Body of pancreas (tissue), 4 donors: Measurements from ENCODE around the gene TMEM208. TPM values are rescaled to one million over a fixed set of nuclear protein-coding genes. Genes with fewer than 3 reads are reported as not detected.

Experiments
- ATAC-seq: fragments of 150-250 bp; one replicate; pipeline ENCODE4 v1.9.1; 2016
- DNase-seq, 4 donors: peaks; one replicate each; pipeline ENCODE4 v3.0.0-alpha.2; 2019
- H3K27ac ChIP-seq, 4 donors: fragments of 200-600 bp; sonication (generic); 1 replicate in 3 of 4; 2 replicates in 1 of 4; pipeline versions ENCODE4 v1.5.1 to v1.6.1; 2016 to 2019; ENCODE audit warnings: mild to moderate bottlenecking in 1 of 4, mixed read lengths in 1 of 4, moderate library complexity in 1 of 4
- H3K27me3 ChIP-seq, 2 donors: fragments of 200-600 bp; sonication (generic); one replicate each; pipeline ENCODE4 v1.6.0; 2016; ENCODE audit warnings: mild to moderate bottlenecking in 1 of 2
- H3K36me3 ChIP-seq, 2 donors: fragments of 200-600 bp; sonication (generic); replicated peaks in 1 of 2; 2 replicates each; pipeline ENCODE4 v1.5.1; 2016; ENCODE audit warnings: low read depth in 2 of 2; ENCODE audit not compliant: insufficient read depth in 1 of 2
- H3K4me1 ChIP-seq: fragments of 200-600 bp; sonication (generic); one replicate; pipeline ENCODE4 v1.6.0; 2016
- H3K4me3 ChIP-seq, 2 donors: fragments of 200-600 bp; sonication (generic); 1 replicate in 1 of 2; 2 replicates in 1 of 2; pipeline ENCODE4 v1.5.1; 2016 to 2019
- H3K9me3 ChIP-seq, 3 donors: fragments of 200-600 bp; sonication (generic); 1 replicate in 2 of 3; 2 replicates in 1 of 3; pipeline ENCODE4 v1.5.1; 2016
- POLR2A ChIP-seq, 3 donors: fragments of 450-650 bp; IDR thresholded peaks; one replicate each; pipeline ENCODE4 v1.6.1; 2016; ENCODE audit warnings: antibody characterized with exemption in 3 of 3, mild to moderate bottlenecking in 2 of 3
- WGBS, 2 donors: methylation state at CpG; one replicate each; pipeline ENCODE4 v1.1.5; 2017; 5-methylcytosine and 5-hydroxymethylcytosine counted together
- intact Hi-C: fragments of 100-400 bp; cut with DNase I; formaldehyde crosslinking; loops from one replicate; pipeline ENCODE4 v1.15.1; 2023
- total RNA-seq, 2 donors: library from RNA; depleted of rRNA; stranded (reverse); fragments of >200 nt; gene quantifications; one replicate each; pipeline ENCODE4 v1.1.0, GENCODE V29; 2016
- TF ChIP-seq, protein P1 (sequence below), 7 experiments: fragments of 450-650 bp in 4 of 7; fragments of 200-600 bp in 3 of 7; sonication (generic) in 3 of 7; IDR thresholded peaks; one replicate each; pipeline ENCODE4 v1.5.1; 2016 to 2019; ENCODE audit warnings: antibody characterized with exemption in 7 of 7

Gene TMEM208
- total RNA-seq, 2 donors from 2014 or later: 35.8 to 48.1 TPM

DNA sequence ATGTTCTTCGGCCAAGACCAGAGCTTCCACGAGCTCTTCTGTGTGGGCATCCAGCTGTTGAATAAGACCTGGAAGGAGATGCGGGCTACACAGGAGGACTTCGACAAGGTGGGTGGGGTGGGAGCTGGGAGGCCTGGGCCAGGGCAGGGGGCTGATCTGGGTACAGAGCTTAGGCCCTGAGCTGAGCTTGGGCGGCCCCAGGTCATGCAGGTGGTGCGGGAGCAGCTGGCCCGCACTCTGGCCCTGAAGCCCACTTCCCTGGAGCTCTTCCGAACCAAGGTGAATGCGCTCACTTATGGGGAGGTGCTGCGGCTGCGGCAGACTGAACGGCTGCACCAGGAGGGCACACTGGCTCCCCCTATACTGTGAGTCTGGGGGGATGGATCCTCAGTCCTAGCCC lies 24.5 kb upstream of the TMEM208 start:
- ATAC-seq (no peak), DNase-seq (no peak)
- Histone ChIP-seq H3K4me3 (no peak overlapping the region), H3K36me3 (peaks cover 16 to 32% of the 10 kb centered on the region in 2 donors), H3K4me1 (peaks cover 28% of the 10 kb centered on the region), H3K9me3 (no peaks in the 10 kb centered on the region), H3K27ac (no peak overlapping the region), H3K27me3 (no peaks in the 10 kb centered on the region)
- TF ChIP-seq POLR2A (IDR thresholded peaks at IDR 0.05): no peak
- TF ChIP-seq, protein P1, sequence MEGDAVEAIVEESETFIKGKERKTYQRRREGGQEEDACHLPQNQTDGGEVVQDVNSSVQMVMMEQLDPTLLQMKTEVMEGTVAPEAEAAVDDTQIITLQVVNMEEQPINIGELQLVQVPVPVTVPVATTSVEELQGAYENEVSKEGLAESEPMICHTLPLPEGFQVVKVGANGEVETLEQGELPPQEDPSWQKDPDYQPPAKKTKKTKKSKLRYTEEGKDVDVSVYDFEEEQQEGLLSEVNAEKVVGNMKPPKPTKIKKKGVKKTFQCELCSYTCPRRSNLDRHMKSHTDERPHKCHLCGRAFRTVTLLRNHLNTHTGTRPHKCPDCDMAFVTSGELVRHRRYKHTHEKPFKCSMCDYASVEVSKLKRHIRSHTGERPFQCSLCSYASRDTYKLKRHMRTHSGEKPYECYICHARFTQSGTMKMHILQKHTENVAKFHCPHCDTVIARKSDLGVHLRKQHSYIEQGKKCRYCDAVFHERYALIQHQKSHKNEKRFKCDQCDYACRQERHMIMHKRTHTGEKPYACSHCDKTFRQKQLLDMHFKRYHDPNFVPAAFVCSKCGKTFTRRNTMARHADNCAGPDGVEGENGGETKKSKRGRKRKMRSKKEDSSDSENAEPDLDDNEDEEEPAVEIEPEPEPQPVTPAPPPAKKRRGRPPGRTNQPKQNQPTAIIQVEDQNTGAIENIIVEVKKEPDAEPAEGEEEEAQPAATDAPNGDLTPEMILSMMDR (IDR thresholded peaks at IDR 0.05): no peak
- intact Hi-C loops: no loop called here
- WGBS, 2 donors: 90 to 95% methylated on average over 7 to 12 of the region's 12 CpGs

DNA sequence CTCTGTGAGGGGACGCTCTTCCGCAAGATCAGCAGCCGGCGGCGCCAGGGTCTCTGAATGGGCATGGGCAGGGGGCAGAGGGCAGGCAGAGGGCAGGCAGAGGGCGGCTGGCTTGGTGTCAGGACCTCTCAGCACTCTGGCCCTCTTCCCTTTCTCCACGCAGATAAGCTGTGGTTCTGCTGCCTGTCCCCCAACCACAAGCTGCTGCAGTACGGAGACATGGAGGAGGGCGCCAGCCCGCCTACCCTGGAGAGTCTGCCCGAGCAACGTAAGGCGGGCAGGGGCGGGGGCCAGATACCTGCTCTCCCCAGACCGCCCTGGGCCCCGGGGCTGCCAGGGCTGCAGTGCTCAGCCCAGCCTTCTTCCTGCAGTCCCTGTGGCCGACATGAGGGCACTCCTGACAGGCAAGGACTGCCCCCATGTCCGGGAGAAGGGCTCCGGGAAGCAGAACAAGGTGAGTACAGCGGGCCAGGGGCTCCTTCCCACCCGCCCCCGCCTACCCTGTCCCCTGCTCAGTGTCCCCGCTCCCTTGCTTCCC lies 23.9 kb upstream of the TMEM208 start:
- 89 to 97% methylated on average over 5 to 22 of the region's 23 CpGs for WGBS, 2 donors
- Histone ChIP-seq H3K9me3 (no peaks in the 10 kb centered on the region), H3K4me3 (no peak overlapping the region), H3K4me1 (peaks cover 24% of the 10 kb centered on the region), H3K27me3 (no peaks in the 10 kb centered on the region), H3K27ac (no peak overlapping the region), H3K36me3 (peaks cover 16 to 29% of the 10 kb centered on the region in 2 donors)
- TF ChIP-seq, protein P1 (IDR thresholded peaks at IDR 0.05): no peak
- TF ChIP-seq POLR2A (IDR thresholded peaks at IDR 0.05): no peak
- ATAC-seq (no peak), DNase-seq (no peak)
- intact Hi-C loops: no loop called here

- no peak overlapping the region for H3K27ac ChIP-seq
- peaks cover 16 to 29% of the 10 kb centered on the region in 2 donors for H3K36me3 ChIP-seq
- H3K27me3 ChIP-seq: no peaks in the 10 kb centered on the region
- ATAC-seq (no peak), DNase-seq (no peak)
- WGBS, 2 donors: 89% methylated on average over 4 of the region's 4 CpGs; no CpG with 5 or more reads in 1 of the 2 donors
- no peak overlapping the region for H3K4me3 ChIP-seq
- intact Hi-C loops: no loop called here
- no peaks in the 10 kb centered on the region for H3K9me3 ChIP-seq
- TF ChIP-seq POLR2A (IDR thresholded peaks at IDR 0.05): no peak
- TF ChIP-seq, protein P1 (IDR thresholded peaks at IDR 0.05): no peak
- peaks cover 14% of the 10 kb centered on the region for H3K4me1 ChIP-seq
Measured at GRCh38 chr16:67204076-67204475, 22.9 kb upstream of the TMEM208 start.

DNA sequence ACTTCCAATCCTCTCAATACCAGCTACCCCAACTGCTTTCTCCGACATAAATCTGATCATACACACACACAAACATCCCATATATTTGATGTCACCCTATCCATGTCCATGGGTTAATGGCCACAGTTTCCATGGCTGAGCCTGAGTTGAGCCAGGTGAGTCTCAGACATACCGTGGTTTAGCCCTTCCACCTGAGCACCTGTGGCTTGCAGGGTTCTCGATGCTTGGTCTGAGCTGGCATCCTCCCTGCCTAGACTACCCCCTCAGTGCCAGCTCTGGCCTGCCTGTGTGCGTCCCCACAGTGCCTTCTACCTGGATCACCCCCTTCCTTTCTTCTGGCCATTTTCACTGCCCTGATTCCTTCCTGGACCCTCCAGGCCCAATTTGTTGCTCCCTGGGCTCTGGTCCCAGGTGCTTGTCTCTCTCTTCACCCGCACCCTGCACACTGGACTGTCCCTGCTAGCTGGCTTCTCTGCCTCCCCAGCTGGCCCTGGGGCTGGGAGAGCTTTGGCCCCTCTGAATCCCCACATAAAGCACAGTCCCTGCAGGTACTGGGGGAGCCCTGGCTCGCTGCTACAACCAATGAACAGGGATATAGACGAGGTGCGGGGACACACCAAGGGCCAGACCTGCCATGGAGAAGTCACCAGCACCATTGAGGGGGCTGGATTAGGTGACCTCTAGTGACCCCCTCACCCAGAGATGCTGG lies 20.6 kb upstream of the TMEM208 start:
- intact Hi-C loops: no loop called here
- TF ChIP-seq, protein P1 (IDR thresholded peaks at IDR 0.05): no peak
- no peak for TF ChIP-seq POLR2A (IDR thresholded peaks at IDR 0.05)
- H3K4me1 ChIP-seq: no peaks in the 10 kb centered on the region
- peaks cover 16 to 27% of the 10 kb centered on the region in 2 donors for H3K36me3 ChIP-seq
- no peak overlapping the region for H3K4me3 ChIP-seq
- H3K27me3 ChIP-seq: no peaks in the 10 kb centered on the region
- no peak for DNase-seq
- no peak overlapping the region for H3K27ac ChIP-seq
- ATAC-seq: no peak
- no peaks in the 10 kb centered on the region for H3K9me3 ChIP-seq
- WGBS, 2 donors: 88 to 91% methylated on average over 8 of the region's 8 CpGs
